H1 (cell line): ENCODE results near the gene ZBTB14. TPM values are rescaled to one million over a fixed set of nuclear protein-coding genes. Genes with fewer than 3 reads are reported as not detected.

Source experiments
- CTCF ChIA-PET: fragments of 300-600 bp; sonication (Branson Sonifier 250); formaldehyde crosslinking; loops from one replicate; lab custom pipeline; 2021; ENCODE audit not compliant: partially characterized antibody; lab: Charles Lee
- POLR2A ChIA-PET: fragments of 300-600 bp; sonication (Branson Sonifier 250); formaldehyde crosslinking; loops from one replicate; lab custom pipeline; 2021; ENCODE audit warnings: inconsistent platforms; ENCODE audit not compliant: partially characterized antibody; lab: Charles Lee
- DNase-seq, 2 experiments: peaks; one replicate each; pipeline versions ENCODE4 v3.0.0 to v3.0.0-alpha.2; 2010 to 2022; ENCODE audit warnings: low spot score in 2 of 2, low read depth in 1 of 2, mixed read lengths in 1 of 2
- FAIRE-seq: peaks from 2 replicates; lab custom pipeline; 2011; peaks lifted over from hg19 to GRCh38; lab: Jason Lieb, UNC
- H2AFZ ChIP-seq: 2 replicates; pipeline ENCODE4 v1.8.1; 2012; ENCODE audit warnings: low read length, inconsistent platforms
- H2AK5ac ChIP-seq: 2 replicates; pipeline ENCODE4 v1.6.1; 2013; ENCODE audit warnings: low read depth, low read length
- H2BK120ac ChIP-seq: replicated peaks from 2 replicates; pipeline ENCODE3; 2013; ENCODE audit warnings: low read depth, low read length, inconsistent platforms
- H2BK12ac ChIP-seq: 2 replicates; pipeline ENCODE4 v1.6.1; 2013; ENCODE audit warnings: low read depth, low read length
- H2BK15ac ChIP-seq: 2 replicates; pipeline ENCODE4 v1.6.1; 2013; ENCODE audit warnings: low read length
- H2BK20ac ChIP-seq: 2 replicates; pipeline ENCODE4 v1.6.1; 2013; ENCODE audit warnings: low read length
- H2BK5ac ChIP-seq: 2 replicates; pipeline ENCODE4 v1.6.1; 2013; ENCODE audit warnings: low read depth, low read length
- H3K14ac ChIP-seq: 2 replicates; pipeline ENCODE4 v1.6.1; 2013; ENCODE audit warnings: inconsistent platforms; ENCODE audit not compliant: insufficient read length
- H3K18ac ChIP-seq: 2 replicates; pipeline ENCODE4 v1.6.1; 2013; ENCODE audit warnings: low read length; ENCODE audit errors: extremely low read depth
- H3K23ac ChIP-seq: 2 replicates; pipeline ENCODE4 v1.6.1; 2013; ENCODE audit warnings: inconsistent platforms; ENCODE audit not compliant: insufficient read length
- H3K23me2 ChIP-seq: 2 replicates; pipeline ENCODE4 v1.6.1; 2013; ENCODE audit warnings: low read depth, low read length
- H3K27ac ChIP-seq: 2 replicates; pipeline ENCODE4 v1.6.1; 2011; ENCODE audit warnings: low read depth, low read length, inconsistent platforms
- H3K27me3 ChIP-seq, 4 experiments: replicated peaks in 1 of 4; 1 replicate in 1 of 4; 2 replicates in 3 of 4; pipeline versions ENCODE4 v1.6.1 to v1.8.1; 2011 to 2013; ENCODE audit warnings: low read length in 3 of 4, mild to moderate bottlenecking in 3 of 4, inconsistent platforms in 2 of 4, mixed read lengths in 2 of 4, moderate library complexity in 1 of 4; ENCODE audit not compliant: control insufficient read depth in 3 of 4, insufficient read depth in 3 of 4; ENCODE audit errors: extremely low read depth in 1 of 4
- H3K36me3 ChIP-seq, 4 experiments: 2 replicates each; pipeline versions ENCODE4 v1.6.1 to v1.8.1; 2011 to 2013; ENCODE audit warnings: mild to moderate bottlenecking in 4 of 4, low read length in 3 of 4, moderate library complexity in 2 of 4, control low read depth in 1 of 4, inconsistent platforms in 1 of 4; ENCODE audit not compliant: insufficient read depth in 4 of 4, control insufficient read depth in 2 of 4
- H3K4ac ChIP-seq: replicated peaks from 2 replicates; pipeline ENCODE3; 2013; ENCODE audit warnings: low read length, low read depth, mixed read lengths, inconsistent platforms; ENCODE audit not compliant: insufficient read length
- H3K4me1 ChIP-seq, 4 experiments: replicated peaks in 1 of 4; 1 replicate in 1 of 4; 2 replicates in 3 of 4; pipeline versions ENCODE4 v1.6.1 to v1.8.1; 2011 to 2013; ENCODE audit warnings: low read length in 3 of 4, inconsistent platforms in 2 of 4, mixed read lengths in 1 of 4; ENCODE audit not compliant: insufficient read depth in 4 of 4, control insufficient read depth in 3 of 4
- H3K4me2 ChIP-seq, 2 experiments: 2 replicates each; pipeline versions ENCODE4 v1.6.1 to v1.8.1; 2011 to 2013; ENCODE audit warnings: low read depth in 2 of 2, low read length in 2 of 2, control low read depth in 1 of 2, inconsistent platforms in 1 of 2, mild to moderate bottlenecking in 1 of 2; ENCODE audit not compliant: insufficient read depth in 1 of 2
- H3K4me3 ChIP-seq, 4 experiments: fragments of 200-600, 300-600 bp in 1 of 4; sonication (generic), shearing (Covaris generic), sonication (Bioruptor Twin) in 1 of 4; 2 replicates each; pipeline versions ENCODE4 v1.5.1 to v1.8.1; 2011 to 2016; ENCODE audit warnings: low read length in 4 of 4, low read depth in 3 of 4, control low read depth in 2 of 4, inconsistent platforms in 2 of 4, mild to moderate bottlenecking in 2 of 4, mixed read lengths in 1 of 4, moderate library complexity in 1 of 4; ENCODE audit not compliant: insufficient read depth in 2 of 4; ENCODE audit errors: extremely low read depth in 1 of 4
- H3K56ac ChIP-seq: replicated peaks from 2 replicates; pipeline ENCODE3; 2013; ENCODE audit warnings: low read depth, mild to moderate bottlenecking, mixed read lengths, low read length, inconsistent platforms; ENCODE audit not compliant: insufficient read length
- H3K79me1 ChIP-seq: 2 replicates; pipeline ENCODE4 v1.6.1; 2013; ENCODE audit warnings: low read depth, low read length, control low read depth
- H3K79me2 ChIP-seq, 2 experiments: 2 replicates each; pipeline versions ENCODE4 v1.6.1 to v1.8.1; 2012 to 2013; ENCODE audit warnings: low read length in 2 of 2, mild to moderate bottlenecking in 2 of 2, inconsistent platforms in 1 of 2; ENCODE audit not compliant: insufficient read depth in 2 of 2, control insufficient read depth in 1 of 2
- H3K9ac ChIP-seq, 4 experiments: replicated peaks in 1 of 4; 1 replicate in 1 of 4; 2 replicates in 3 of 4; pipeline versions ENCODE4 v1.6.1 to v1.8.1; 2011 to 2013; ENCODE audit warnings: low read depth in 3 of 4, low read length in 3 of 4, control low read depth in 2 of 4, mild to moderate bottlenecking in 2 of 4, moderate library complexity in 2 of 4, inconsistent platforms in 1 of 4; ENCODE audit errors: extremely low read depth in 1 of 4
- H3K9me3 ChIP-seq, 2 experiments: 2 replicates each; pipeline versions ENCODE4 v1.6.1 to v1.8.1; 2012 to 2013; ENCODE audit warnings: mild to moderate bottlenecking in 2 of 2, moderate library complexity in 2 of 2, control low read depth in 1 of 2, inconsistent platforms in 1 of 2, low read depth in 1 of 2, low read length in 1 of 2, mixed read lengths in 1 of 2; ENCODE audit not compliant: insufficient read depth in 2 of 2
- H4K20me1 ChIP-seq, 2 experiments: replicated peaks in 1 of 2; 2 replicates each; pipeline versions ENCODE3 to v1.8.1; 2011 to 2013; ENCODE audit warnings: inconsistent platforms in 2 of 2, low read length in 2 of 2, mild to moderate bottlenecking in 1 of 2; ENCODE audit not compliant: insufficient read depth in 2 of 2, control insufficient read depth in 1 of 2
- H4K5ac ChIP-seq: 2 replicates; pipeline ENCODE4 v1.6.1; 2013; ENCODE audit warnings: low read length, low read depth, mixed read lengths, inconsistent platforms; ENCODE audit not compliant: insufficient read length
- H4K8ac ChIP-seq: 2 replicates; pipeline ENCODE4 v1.8.0; 2013; ENCODE audit warnings: mild to moderate bottlenecking, moderate library complexity, low read length, inconsistent platforms; ENCODE audit not compliant: insufficient read depth; ENCODE audit errors: extremely low read depth
- H4K91ac ChIP-seq: replicated peaks from 2 replicates; pipeline ENCODE3; 2013; ENCODE audit warnings: low read length, mixed read lengths, inconsistent platforms; ENCODE audit not compliant: insufficient read length
- BCL11A ChIP-seq, 2 experiments: IDR thresholded peaks; one replicate each; pipeline ENCODE4 v1.6.1; 2011; ENCODE audit warnings: low read depth in 2 of 2, low read length in 2 of 2, mild to moderate bottlenecking in 2 of 2
- CTBP2 ChIP-seq: IDR thresholded peaks from 2 replicates; pipeline ENCODE4 v1.7.0; 2011; ENCODE audit warnings: borderline replicate concordance, mild to moderate bottlenecking, moderate library complexity, mixed read lengths, low read length; ENCODE audit not compliant: insufficient read depth, insufficient read length
- EZH2 ChIP-seq: fragments of 200-600 bp; sonication (generic); IDR thresholded peaks from 2 replicates; pipeline ENCODE4 v1.7.1; 2012; ENCODE audit warnings: low read depth, mild to moderate bottlenecking, moderate library complexity, low read length, inconsistent platforms; ENCODE audit not compliant: severe bottlenecking
- GABPA ChIP-seq: IDR thresholded peaks from 2 replicates; pipeline ENCODE4 v1.6.1; 2011; ENCODE audit warnings: mild to moderate bottlenecking, low read length, moderate library complexity, borderline replicate concordance; ENCODE audit not compliant: insufficient read depth
- POU5F1 ChIP-seq: IDR thresholded peaks from 2 replicates; pipeline ENCODE4 v1.6.1; 2011; ENCODE audit warnings: low read depth, mild to moderate bottlenecking, low read length, moderate library complexity
- WGBS, 2 experiments: shearing (Covaris generic) in 1 of 2; methylation state at CpG; one replicate each; pipeline versions ENCODE4 v1.1.6 to v1.1.7; 2013 to 2015; ENCODE audit warnings: low lambda C conversion rate in 2 of 2, mixed read lengths in 2 of 2, inconsistent platforms in 1 of 2, low coverage in 1 of 2, missing lambda C conversion rate in 1 of 2; ENCODE audit not compliant: insufficient replicate concordance in 2 of 2, insufficient coverage in 1 of 2, insufficient read length in 1 of 2; ENCODE audit errors: extremely low coverage in 1 of 2, missing lambda C conversion rate in 1 of 2; 5-methylcytosine and 5-hydroxymethylcytosine counted together
- polyA plus RNA-seq, 7 experiments: library from polyadenylated mRNA; depleted of rRNA in 3 of 7; stranded (reverse) in 5 of 7; unstranded in 2 of 7; fragments of >200 nt in 5 of 7; fragments of 200-250 nt in 2 of 7; gene quantifications; 1 replicate in 5 of 7; 2 replicates in 1 of 7; 4 replicates in 1 of 7; pipeline versions ENCODE4 v1.2.1 to v1.2.3, GENCODE V29; 2011 to 2013; ENCODE audit warnings: missing spikeins in 2 of 7, mixed read lengths in 2 of 7
- total RNA-seq: library from RNA; stranded (reverse); fragmentation: NEBNext Ultra II Directional; extraction: Animal tissue kit (Norgen Biotek cat#: 25700); gene quantifications from 2 replicates; pipeline ENCODE4 v1.2.1, GENCODE V29; 2021

Gene ZBTB14
- total and polyA plus RNA-seq, 2 of the 8 experiments (the other 6 are each of a cell fraction or from before 2014, with no cell fraction given): 5.2 to 18.3 TPM

- Histone ChIP-seq H3K23me2 (no peaks in the 10 kb centered on the region), H3K23ac (no peak overlapping the region), H3K27me3 (no peaks in the 10 kb centered on the region; a peak in 1 of 7 replicates), H4K8ac (no peak overlapping the region), H3K9me3 (no peaks in the 10 kb centered on the region), H2BK5ac (no peak overlapping the region), H4K20me1 (no peaks in the 10 kb centered on the region), H3K27ac (no peak overlapping the region), H2BK12ac (no peak overlapping the region), H3K79me2 (no peaks in the 10 kb centered on the region), H2AK5ac (no peak overlapping the region), H3K9ac (no peak overlapping the region), H3K56ac (no peak overlapping the region), H2BK120ac (no peak overlapping the region), H3K4me2 (no peak overlapping the region), H3K4ac (no peak overlapping the region), H2BK15ac (no peak overlapping the region)
- WGBS, 2 experiments: 88% methylated on average over 1 of the region's 1 CpG; no CpG with 5 or more reads in 1 of the 2 experiments
- DNase-seq: no peak
- no peak for FAIRE-seq
- POLR2A ChIA-PET: interaction anchor here (1.0 to 2.0 kb wide), 2 partner anchors 8 to 10 kb away, joined by 3 to 7 read pairs; no protein-coding TSS in a partner anchor
- CTCF ChIA-PET: interaction anchor here (1.4 kb wide), 1 partner anchor 10 kb away, joined by 4 read pairs; no protein-coding TSS in a partner anchor
- TF ChIP-seq CTBP2 (no peak), BCL11A (IDR thresholded peaks at IDR 0.05; ENCODE audit: low read depth in 2 of 2, low read length in 2 of 2) (no peak), POU5F1 (no peak), EZH2 (no peak), GABPA (no peak)
- TF ChIP-seq, all 59 proteins: peak for 0
- H2BK20ac ChIP-seq: no peak overlapping the region
- H4K5ac ChIP-seq: no peak overlapping the region
- no peaks in the 10 kb centered on the region for H3K4me1 ChIP-seq
- H3K14ac ChIP-seq: no peak overlapping the region
- H2AFZ ChIP-seq: no peak overlapping the region
- H3K18ac ChIP-seq: no peak overlapping the region
- H3K4me3 ChIP-seq: no peak overlapping the region
- H3K36me3 ChIP-seq: no peaks in the 10 kb centered on the region
- no peaks in the 10 kb centered on the region for H3K79me1 ChIP-seq
- no peak overlapping the region for H4K91ac ChIP-seq
Measured at GRCh38 chr18:5304232-5304631, 8.7 kb upstream of the ZBTB14 start.
